HAP-1 (cell line): ENCODE results near the gene HCFC1R1.
"Not testable (repeated sequence)": the region's sequence is repeated elsewhere in the genome, so short reads cannot be mapped to it uniquely, and the experiment has no call there.

ENCODE experiments used
- DNase-seq, 2 experiments: peaks; one replicate each; pipeline ENCODE4 v3.0.0-alpha.2; 2016 to 2020; ENCODE audit warnings: low spot score in 2 of 2
- H3K27me3 ChIP-seq: fragments of 250-450 bp; sonication (Bioruptor Pico); 2 replicates; pipeline ENCODE4 v1.5.1; 2020; ENCODE audit warnings: low read depth, mild to moderate bottlenecking, moderate library complexity
- H3K36me3 ChIP-seq: fragments of 250-450 bp; sonication (Bioruptor Pico); replicated peaks from 2 replicates; pipeline ENCODE4 v1.5.1; 2020; ENCODE audit warnings: mild to moderate bottlenecking
- H3K4me1 ChIP-seq: fragments of 250-450 bp; sonication (Bioruptor Pico); 2 replicates; pipeline ENCODE4 v1.5.1; 2020; ENCODE audit warnings: mild to moderate bottlenecking
- H3K4me3 ChIP-seq: fragments of 250-450 bp; sonication (Bioruptor Pico); 2 replicates; pipeline ENCODE4 v1.5.1; 2020; ENCODE audit warnings: mild to moderate bottlenecking, moderate library complexity
- H3K9me3 ChIP-seq: fragments of 250-450 bp; sonication (Bioruptor Pico); 2 replicates; pipeline ENCODE4 v1.5.1; 2020; ENCODE audit warnings: mild to moderate bottlenecking, moderate library complexity
- in situ Hi-C: fragments of 300-500 bp; cut with MboI; formaldehyde crosslinking; loops from 3 replicates; pipeline ENCODE4 v1.14.3; 2020; ENCODE audit warnings: low sequenced_read_pairs, inconsistent platforms, mixed read lengths

The HCFC1R1 gene, protein sequence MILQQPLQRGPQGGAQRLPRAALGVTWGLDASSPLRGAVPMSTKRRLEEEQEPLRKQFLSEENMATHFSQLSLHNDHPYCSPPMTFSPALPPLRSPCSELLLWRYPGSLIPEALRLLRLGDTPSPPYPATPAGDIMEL

DNA sequence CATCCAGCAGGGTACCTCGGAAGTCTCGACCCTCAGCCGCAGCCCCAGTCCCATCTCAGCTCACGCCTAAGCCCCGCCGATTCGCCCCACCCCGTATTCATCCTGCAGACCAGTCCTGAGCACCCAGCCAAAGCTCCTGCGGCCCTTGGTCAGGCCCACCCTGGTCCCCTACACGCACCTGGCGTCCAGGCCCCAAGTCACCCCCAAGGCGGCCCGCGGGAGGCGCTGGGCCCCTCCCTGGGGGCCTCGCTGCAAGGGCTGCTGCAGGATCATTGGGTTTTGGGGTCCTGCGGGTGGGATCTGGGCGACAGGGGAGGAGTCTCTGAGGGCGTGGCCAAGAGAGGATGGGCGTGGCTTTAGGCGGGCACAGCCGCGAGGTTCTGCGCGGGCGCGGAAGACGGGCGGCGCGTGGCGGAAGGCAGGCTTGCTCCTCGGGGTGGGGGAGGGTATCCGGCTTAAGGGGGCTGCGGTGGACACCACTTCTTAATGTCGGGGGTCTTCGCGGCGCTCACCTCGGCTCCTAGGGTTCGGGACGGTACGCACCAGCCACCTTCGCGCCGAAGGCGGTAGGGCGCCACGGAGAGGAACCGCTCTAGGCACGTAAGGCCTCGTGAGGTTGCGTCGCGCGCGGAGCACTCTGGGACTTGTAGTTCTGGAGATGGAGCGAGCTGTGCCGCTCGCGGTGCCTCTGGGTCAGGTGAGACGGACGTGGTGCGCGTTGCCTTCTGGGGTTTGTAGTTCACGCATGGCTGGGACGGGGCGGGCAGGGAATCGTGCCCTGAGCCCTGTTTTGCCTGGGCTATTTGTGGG lies at the start of gene HCFC1R1, which contains the start of gene THOC6:
Gene HCFC1R1 (minus strand): TSS at position 274 of the 810 bp plus-strand sequence. CDS start 1 bp downstream, at position 273.
Gene THOC6 (plus strand): TSS at position 367 of the 810 bp plus-strand sequence. CDS start 292 bp downstream, at position 659.
- Histone ChIP-seq H3K4me3 (peak within 1 kb of the TSS; percentile 90), H3K9me3 (no peaks in the 10 kb centered on the region), H3K27me3 (peaks cover 4% of the 10 kb centered on the region), H3K4me1 (peaks cover 25% of the 10 kb centered on the region), H3K36me3 (peaks cover 26% of the 10 kb centered on the region)
- in situ Hi-C loops: loop anchor here (5.0 kb wide), 1 partner anchor 52 kb away; no protein-coding TSS in a partner anchor
- DNase-seq: peak; percentile 97 to 98

DNA sequence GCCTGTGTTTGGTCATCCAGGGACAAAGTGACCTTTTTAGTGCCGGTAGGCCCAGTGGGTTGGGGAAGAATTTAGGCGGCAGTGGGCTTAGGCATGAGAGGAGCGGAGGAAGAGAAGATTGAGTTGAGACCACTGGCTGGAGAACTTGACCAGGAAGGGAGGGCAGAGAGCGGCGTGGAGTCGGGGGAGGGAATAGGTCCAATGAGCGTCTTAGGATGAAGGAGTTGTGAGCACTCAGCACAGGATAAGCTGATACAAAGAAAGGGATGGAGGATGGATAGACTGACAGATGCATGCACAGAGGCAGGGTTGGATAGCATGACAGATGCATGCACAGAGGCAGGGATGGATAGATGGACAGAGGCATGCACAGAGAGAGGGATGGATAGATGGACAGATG lies 49.7 kb upstream of the HCFC1R1 start:
- no peak for DNase-seq
- in situ Hi-C loops: no loop called here
- Histone ChIP-seq H3K36me3 (no peaks in the 10 kb centered on the region), H3K4me1 (no peaks in the 10 kb centered on the region), H3K27me3 (peaks cover 21% of the 10 kb centered on the region), H3K4me3 (no peak overlapping the region), H3K9me3 (no peaks in the 10 kb centered on the region)

DNA sequence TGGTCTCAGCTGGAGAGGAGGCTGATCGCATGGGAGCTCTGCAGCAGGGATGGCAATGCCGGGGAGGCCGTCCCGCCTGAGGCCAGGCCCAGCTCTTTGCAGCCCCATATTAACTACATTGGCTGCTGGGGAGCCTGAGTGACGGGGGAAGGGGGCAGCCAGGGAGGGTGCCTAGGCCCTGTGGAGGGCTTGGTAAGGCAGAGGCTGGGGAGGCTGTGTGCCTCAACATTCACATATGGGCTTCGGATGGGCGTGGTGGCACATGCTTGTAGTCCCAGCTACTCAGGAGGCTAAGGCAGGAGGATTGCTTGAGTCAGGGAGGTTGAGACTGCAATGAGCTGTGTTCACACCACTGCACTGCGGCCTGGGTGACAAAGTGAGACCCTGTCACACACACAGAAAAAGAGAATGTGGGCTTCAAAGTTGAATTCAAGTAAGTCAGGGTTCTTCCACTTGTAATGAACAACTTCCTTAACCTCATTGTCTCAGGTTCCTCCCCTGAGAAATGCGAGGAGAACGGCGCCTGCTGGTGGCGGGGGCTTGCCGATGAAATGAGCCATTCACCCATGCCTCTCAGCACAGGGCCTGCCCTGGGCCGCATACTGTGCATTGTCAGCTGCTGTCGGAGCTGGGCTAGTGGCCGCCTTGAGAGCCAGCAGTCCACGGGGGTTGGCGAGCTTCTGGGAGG lies 49.0 kb upstream of the HCFC1R1 start:
- H3K4me3 ChIP-seq, H3K9me3 ChIP-seq, H3K4me1 ChIP-seq, in situ Hi-C loops, H3K36me3 ChIP-seq, DNase-seq: not testable (repeated sequence)
- peaks cover 14% of the 10 kb centered on the region for H3K27me3 ChIP-seq

DNA sequence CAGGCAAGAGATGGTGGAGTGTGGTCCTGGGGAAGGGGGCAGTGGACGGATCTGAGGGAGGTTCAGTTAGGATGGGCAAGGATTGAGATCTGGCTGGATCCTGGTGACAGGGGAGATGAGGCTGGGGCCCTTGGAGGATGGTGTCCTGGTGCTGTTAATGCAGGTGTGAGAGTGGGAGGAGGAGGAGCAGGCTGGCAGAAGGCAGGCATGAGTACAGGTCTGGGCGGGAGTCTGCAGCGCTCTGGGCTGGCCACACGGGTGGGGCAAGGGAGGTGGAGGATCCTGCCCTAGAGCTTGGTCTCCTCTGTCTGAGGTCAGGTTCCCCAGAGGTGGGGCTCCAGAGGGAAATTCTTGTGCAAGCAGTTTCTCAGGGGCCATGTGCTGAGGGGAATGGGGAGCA lies 48.4 kb upstream of the HCFC1R1 start:
- H3K27me3 ChIP-seq, H3K4me1 ChIP-seq, DNase-seq, H3K36me3 ChIP-seq, in situ Hi-C loops, H3K9me3 ChIP-seq, H3K4me3 ChIP-seq: not testable (repeated sequence)

DNA sequence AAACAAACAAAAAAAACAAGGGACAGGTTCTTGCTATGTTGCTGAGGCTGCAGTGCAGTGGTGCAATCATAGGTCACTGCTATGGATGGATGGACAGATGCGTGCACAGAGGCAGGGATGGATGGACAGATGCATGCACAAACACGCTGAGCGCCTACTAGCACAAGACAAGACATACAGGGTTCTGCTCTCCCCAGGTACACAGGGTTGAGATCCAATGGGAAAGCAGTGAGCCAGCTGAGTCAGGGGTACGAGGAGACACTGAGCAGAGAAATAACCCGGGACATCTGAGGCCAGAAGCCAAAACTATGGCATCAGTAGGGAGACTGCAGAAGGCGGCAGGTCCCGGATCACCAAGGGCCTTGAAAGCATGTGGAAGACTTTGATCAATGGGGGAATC lies 47.9 kb upstream of the HCFC1R1 start:
- no peaks in the 10 kb centered on the region for H3K9me3 ChIP-seq
- H3K4me1 ChIP-seq: no peaks in the 10 kb centered on the region
- no peak for DNase-seq
- peaks cover 5% of the 10 kb centered on the region; the same call in 1 of the 2 replicates for H3K27me3 ChIP-seq
- in situ Hi-C loops: no loop called here
- no peak overlapping the region for H3K4me3 ChIP-seq
- H3K36me3 ChIP-seq: no peaks in the 10 kb centered on the region

DNA sequence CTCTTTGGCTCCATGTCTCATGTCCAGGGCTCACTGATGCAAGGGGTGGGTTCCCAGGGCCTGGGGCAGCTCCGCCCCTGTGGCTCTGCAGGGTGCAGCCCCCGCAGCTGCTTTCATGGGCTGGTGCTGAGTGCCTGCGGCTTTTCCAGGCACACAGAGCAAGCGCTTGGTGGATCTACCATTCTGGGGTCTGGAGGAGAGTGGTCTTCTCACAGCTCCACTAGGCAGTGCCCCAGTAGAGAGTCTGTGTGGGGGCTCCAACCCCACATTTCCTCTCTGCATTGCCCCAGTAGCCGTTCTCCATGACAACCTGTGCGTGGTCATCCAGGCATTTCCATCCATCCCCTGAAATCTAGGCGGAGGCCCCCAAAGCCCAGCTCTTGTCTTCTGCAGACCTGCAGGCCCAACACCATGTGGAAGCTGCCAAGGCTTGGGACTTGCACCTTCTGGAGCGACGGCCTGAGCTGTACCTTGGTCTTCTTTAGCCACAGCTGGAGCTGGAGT lies 46.9 kb upstream of the HCFC1R1 start:
- no peaks in the 10 kb centered on the region for H3K36me3 ChIP-seq
- no peak for DNase-seq
- H3K4me3 ChIP-seq: no peak overlapping the region
- in situ Hi-C loops: no loop called here
- H3K4me1 ChIP-seq: no peaks in the 10 kb centered on the region
- peaks cover 5% of the 10 kb centered on the region; the same call in 1 of the 2 replicates for H3K27me3 ChIP-seq
- H3K9me3 ChIP-seq: no peaks in the 10 kb centered on the region

DNA sequence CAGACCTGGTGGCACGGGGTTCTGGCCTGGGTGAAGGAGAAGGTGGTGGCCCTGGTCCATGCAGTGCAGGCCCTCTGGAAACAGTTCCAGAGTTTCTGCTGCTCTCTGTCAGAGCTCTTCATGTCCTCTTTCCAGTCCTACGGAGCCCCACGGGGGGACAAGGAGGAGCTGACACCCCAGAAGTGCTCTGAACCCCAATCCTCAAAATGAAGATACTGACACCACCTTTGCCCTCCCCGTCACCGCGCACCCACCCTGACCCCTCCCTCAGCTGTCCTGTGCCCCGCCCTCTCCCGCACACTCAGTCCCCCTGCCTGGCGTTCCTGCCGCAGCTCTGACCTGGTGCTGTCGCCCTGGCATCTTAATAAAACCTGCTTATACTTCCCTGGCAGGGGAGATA lies 45.4 kb upstream of the HCFC1R1 start:
- H3K36me3 ChIP-seq, H3K4me1 ChIP-seq, H3K9me3 ChIP-seq, H3K4me3 ChIP-seq, DNase-seq, H3K27me3 ChIP-seq, in situ Hi-C loops: not testable (repeated sequence)

DNA sequence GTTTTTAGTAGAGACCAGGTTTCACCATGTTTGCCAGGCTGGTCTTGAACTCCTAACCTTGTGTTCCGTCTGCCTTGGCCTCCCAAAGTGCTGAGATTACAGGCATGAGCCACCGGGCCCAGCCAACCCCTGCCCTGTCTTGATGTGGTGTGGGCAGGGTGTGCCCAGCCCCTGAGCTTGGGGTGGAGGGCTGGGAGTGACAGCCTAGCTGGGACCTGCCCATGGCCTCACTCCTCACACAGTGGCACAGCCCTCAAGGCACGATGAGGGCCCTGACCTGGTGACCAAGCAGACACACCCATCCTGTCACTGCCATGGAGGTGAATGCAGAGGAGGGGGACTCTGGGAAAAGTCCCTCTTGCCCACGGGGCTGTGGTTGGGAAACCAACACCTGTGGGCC lies 44.7 kb upstream of the HCFC1R1 start:
- Histone ChIP-seq H3K9me3 (no peaks in the 10 kb centered on the region), H3K4me1 (no peaks in the 10 kb centered on the region; the same call in 1 of the 2 replicates), H3K36me3 (no peaks in the 10 kb centered on the region), H3K27me3 (no peaks in the 10 kb centered on the region), H3K4me3 (no peak overlapping the region)
- in situ Hi-C loops: no loop called here
- no peak for DNase-seq

DNA sequence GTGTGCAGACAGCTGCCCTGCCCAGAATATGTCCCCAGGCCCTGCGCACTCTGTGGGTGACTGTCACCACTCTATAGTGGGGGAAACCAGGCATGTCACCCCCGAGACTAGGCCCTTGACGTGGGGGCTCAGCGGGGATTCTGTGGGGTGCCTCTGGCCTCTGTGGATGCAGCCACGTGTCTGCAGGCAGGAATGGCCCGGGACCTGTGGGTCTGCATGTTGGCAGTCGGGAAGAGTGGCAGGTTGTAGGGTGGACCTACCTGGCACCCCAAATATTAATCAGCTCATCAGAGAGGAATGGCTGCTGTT lies 42.7 kb upstream of the HCFC1R1 start:
- Histone ChIP-seq H3K4me1 (no peaks in the 10 kb centered on the region; the same call in 1 of the 2 replicates), H3K9me3 (no peaks in the 10 kb centered on the region), H3K36me3 (no peaks in the 10 kb centered on the region), H3K4me3 (no peak overlapping the region), H3K27me3 (no peaks in the 10 kb centered on the region)
- in situ Hi-C loops: no loop called here
- no peak for DNase-seq

DNA sequence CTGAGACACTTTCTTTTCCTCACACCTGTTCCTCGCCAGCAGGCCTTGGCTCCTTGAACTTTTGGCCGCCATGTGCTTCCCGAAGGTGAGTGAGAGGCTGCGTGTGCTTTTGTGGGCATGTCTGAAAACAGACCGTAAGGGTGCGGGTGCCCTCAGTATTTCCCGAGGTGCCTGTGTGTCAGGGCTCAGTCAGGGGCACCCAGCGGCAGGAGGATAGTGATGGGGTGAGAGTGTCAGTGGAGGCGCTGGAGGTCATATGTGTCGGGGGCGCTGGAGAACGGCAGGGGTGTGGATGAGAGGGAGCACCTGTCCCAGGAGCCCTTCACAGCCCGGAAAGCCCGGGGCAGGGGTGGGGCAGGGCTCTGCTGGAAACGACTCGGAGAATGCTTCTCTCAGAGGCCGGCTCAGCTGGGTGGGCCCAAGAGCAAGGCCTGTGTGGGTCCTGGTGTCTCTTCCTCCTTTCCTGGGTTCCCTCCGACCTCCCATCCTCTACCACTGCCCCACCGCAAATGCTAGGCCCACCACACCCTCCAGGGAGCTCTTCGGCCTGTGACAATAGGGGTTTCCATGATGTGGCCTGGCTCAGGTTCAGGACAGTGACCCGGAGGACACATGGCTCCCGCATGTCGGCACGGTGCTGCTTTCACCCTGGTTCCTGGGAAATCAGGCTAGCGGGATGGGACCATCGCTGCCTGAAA lies 42.1 kb upstream of the HCFC1R1 start:
- no peak overlapping the region for H3K4me3 ChIP-seq
- no peaks in the 10 kb centered on the region for H3K36me3 ChIP-seq
- in situ Hi-C loops: no loop called here
- no peaks in the 10 kb centered on the region for H3K9me3 ChIP-seq
- H3K4me1 ChIP-seq: no peaks in the 10 kb centered on the region; the same call in 1 of the 2 replicates
- no peak for DNase-seq
- H3K27me3 ChIP-seq: no peaks in the 10 kb centered on the region

DNA sequence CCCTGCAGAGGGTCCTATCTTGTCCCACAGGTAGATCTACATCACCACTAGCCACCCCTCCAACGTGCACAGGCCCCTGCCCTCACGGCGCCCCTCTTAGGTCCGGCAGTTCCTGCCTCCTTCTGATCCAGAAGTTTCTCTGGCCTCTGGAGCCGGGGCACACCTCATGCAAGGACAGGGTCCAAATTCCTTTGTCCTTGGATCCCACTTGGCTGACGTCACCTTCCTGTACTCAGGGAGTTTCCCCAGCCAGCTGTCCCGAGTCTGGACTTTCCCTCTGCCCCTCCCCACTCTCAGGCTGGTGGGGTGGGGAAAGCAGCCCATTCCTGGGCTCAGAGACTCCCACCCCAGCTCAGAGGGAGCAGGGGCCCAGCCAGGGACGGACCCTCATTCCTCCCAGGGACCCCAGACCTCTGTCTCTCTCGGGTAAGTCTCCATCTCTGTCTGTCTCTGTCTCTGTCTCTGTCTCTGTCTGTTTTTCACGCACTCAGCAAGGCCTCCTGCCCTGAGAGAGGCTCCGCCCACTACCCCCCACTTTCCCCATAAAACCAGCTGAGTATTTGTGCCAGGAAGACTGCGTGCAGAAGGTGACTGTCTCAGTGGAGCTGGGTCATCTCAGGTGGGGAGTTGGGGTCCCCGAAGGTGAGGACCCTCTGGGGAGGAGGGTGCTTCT lies 41.5 kb upstream of the HCFC1R1 start, which contains the start of gene IL32:
Gene IL32 (plus strand): TSS at position 572 of the 673 bp plus-strand sequence. CDS start 172 bp downstream, outside the sequence.
- in situ Hi-C loops: no loop called here

DNA sequence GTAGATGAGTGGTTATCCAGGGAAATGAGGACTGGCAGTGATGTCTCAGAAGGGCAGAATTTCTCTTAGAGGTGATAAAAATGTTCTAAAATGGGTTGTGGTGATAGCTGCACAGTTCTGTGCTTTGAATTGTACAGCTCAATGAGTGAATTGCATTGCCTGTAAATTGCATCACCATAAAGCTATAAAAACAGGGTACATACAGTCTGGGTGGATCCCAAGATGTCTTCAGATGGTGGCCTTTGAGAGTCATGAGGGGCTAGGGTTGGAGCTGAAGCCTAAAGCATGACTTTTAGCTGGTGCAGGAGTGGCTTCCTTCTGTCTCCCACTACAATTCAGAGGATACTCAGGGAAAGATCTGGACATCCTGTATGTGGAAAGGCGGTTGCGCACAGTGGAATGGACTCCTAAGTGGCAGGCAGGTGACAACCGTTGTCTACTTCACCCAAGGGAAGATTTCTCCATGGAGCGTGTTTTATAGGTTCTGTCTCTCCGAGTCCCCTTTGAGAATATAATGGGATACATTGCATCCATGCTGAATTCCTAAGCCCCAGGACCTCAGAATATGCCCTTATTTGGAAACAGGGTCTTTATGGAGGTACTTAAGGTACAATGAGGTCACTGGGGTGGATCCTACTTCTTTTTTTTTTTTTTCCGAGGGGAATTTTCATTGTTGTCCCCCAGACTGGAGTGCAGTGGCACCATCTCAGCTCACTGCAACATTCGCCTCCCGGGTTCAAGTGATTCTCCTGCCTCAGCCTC lies 40.1 kb upstream of the HCFC1R1 start:
- no peaks in the 10 kb centered on the region for H3K27me3 ChIP-seq
- no peaks in the 10 kb centered on the region for H3K36me3 ChIP-seq
- in situ Hi-C loops: no loop called here
- no peaks in the 10 kb centered on the region for H3K9me3 ChIP-seq
- no peak for DNase-seq
- no peak overlapping the region for H3K4me3 ChIP-seq
- H3K4me1 ChIP-seq: peaks cover 10% of the 10 kb centered on the region

More for the DNA sequence above, 41.5 kb upstream of the HCFC1R1 start, which contains the start of gene IL32:
- Histone ChIP-seq H3K4me1 (peaks cover 3% of the 10 kb centered on the region; the same call in 1 of the 2 replicates), H3K27me3 (no peaks in the 10 kb centered on the region), H3K4me3 (no peak within 1 kb of the TSS), H3K36me3 (no peaks in the 10 kb centered on the region), H3K9me3 (no peaks in the 10 kb centered on the region)
- DNase-seq: no peak
